Neural progenitor cell (in vitro differentiated cells): ENCODE data around the gene ADAMTSL1.

Experiments
- EZH2 ChIP-seq: fragments of 200-600 bp; sonication (generic); IDR thresholded peaks from 2 replicates; pipeline ENCODE4 v1.6.1; 2017; ENCODE audit warnings: antibody characterized with exemption, mild to moderate bottlenecking, moderate library complexity
- TF ChIP-seq, protein P1 (sequence below): fragments of 200-600 bp; sonication (generic); IDR thresholded peaks from 2 replicates; pipeline ENCODE4 v1.5.1; 2017; ENCODE audit warnings: antibody characterized with exemption, mild to moderate bottlenecking

DNA sequence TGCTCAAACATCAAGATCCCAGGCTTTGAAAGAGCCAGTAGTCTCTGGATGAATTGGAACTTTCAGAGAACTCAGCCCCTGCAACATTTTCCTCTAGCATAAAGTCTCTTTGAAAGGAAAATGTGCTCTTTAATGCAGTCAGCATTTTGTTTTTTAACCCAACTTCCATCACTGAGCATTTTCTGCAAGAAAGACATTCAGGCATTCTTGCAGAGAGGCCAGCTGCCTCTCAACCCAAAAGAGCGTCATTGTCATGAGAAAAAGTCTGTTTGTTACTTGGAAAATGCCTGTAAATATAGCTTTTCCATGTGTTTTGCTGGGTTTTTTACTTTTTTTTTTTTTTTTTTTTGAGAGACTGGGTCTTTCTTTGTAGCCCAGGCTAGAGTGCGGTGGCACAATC is 225.0 kb downstream of the ADAMTSL1 start:
- TF ChIP-seq, protein P1, sequence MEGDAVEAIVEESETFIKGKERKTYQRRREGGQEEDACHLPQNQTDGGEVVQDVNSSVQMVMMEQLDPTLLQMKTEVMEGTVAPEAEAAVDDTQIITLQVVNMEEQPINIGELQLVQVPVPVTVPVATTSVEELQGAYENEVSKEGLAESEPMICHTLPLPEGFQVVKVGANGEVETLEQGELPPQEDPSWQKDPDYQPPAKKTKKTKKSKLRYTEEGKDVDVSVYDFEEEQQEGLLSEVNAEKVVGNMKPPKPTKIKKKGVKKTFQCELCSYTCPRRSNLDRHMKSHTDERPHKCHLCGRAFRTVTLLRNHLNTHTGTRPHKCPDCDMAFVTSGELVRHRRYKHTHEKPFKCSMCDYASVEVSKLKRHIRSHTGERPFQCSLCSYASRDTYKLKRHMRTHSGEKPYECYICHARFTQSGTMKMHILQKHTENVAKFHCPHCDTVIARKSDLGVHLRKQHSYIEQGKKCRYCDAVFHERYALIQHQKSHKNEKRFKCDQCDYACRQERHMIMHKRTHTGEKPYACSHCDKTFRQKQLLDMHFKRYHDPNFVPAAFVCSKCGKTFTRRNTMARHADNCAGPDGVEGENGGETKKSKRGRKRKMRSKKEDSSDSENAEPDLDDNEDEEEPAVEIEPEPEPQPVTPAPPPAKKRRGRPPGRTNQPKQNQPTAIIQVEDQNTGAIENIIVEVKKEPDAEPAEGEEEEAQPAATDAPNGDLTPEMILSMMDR: no peak
- TF ChIP-seq EZH2: no peak
